SK-N-SH (cell line): ENCODE results near the gene SND1. TPM values are rescaled to one million over a fixed set of nuclear protein-coding genes. Genes with fewer than 3 reads are reported as not detected.

Experiments
- CTCF ChIA-PET: fragments of 300-600, 350-600 bp; formaldehyde crosslinking; extraction: SDS; loops from one replicate; lab custom pipeline; 2021; lab: Yijun Ruan, JAX
- POLR2A ChIA-PET: fragments of 350-600 bp; sonication (Branson Sonifier 250); formaldehyde crosslinking; extraction: SDS; loops from one replicate; lab custom pipeline; 2020; ENCODE audit warnings: antibody characterized with exemption, inconsistent platforms; lab: Yijun Ruan, JAX
- DNase-seq: peaks from one replicate; pipeline ENCODE4 v3.0.0; 2012
- H2AFZ ChIP-seq: fragments of 200-600 bp; sonication (generic); 2 replicates; pipeline ENCODE4 v1.8.1; 2016; ENCODE audit warnings: antibody characterized with exemption, mild to moderate bottlenecking, low read depth
- H3F3A ChIP-seq: fragments of 200-600 bp; sonication (generic); replicated peaks from 2 replicates; pipeline ENCODE3; 2016; ENCODE audit warnings: antibody characterized with exemption, mild to moderate bottlenecking; ENCODE audit not compliant: insufficient read depth
- H3K27ac ChIP-seq, 2 experiments: fragments of 200-500 bp in 1 of 2; fragments of 200-600 bp in 1 of 2; sonication (Bioruptor generic) in 1 of 2; sonication (generic), shearing (Covaris generic) in 1 of 2; 2 replicates each; pipeline versions ENCODE4 v1.5.1 to v1.6.1; 2014 to 2016; ENCODE audit warnings: low read depth in 2 of 2, inconsistent platforms in 1 of 2, low read length in 1 of 2, mild to moderate bottlenecking in 1 of 2, mixed read lengths in 1 of 2
- H3K27me3 ChIP-seq: fragments of 200-600 bp; sonication (generic), shearing (Covaris generic); 2 replicates; pipeline ENCODE4 v1.6.1; 2016; ENCODE audit warnings: mixed run types; ENCODE audit not compliant: insufficient read depth
- H3K36me3 ChIP-seq, 2 experiments: fragments of 200-500 bp in 1 of 2; fragments of 200-600 bp in 1 of 2; sonication (Bioruptor generic) in 1 of 2; sonication (generic) in 1 of 2; replicated peaks in 1 of 2; 2 replicates each; pipeline versions ENCODE3 to v1.5.1; 2014 to 2016; ENCODE audit warnings: low read length in 1 of 2, mild to moderate bottlenecking in 1 of 2; ENCODE audit not compliant: insufficient read depth in 2 of 2, control insufficient read depth in 1 of 2
- H3K4me1 ChIP-seq, 2 experiments: fragments of 200-500 bp in 1 of 2; fragments of 200-600 bp in 1 of 2; sonication (Bioruptor generic) in 1 of 2; sonication (generic), shearing (Covaris generic) in 1 of 2; 2 replicates each; pipeline versions ENCODE4 v1.5.1 to v1.6.1; 2014 to 2016; ENCODE audit warnings: low read depth in 1 of 2, low read length in 1 of 2, mixed run types in 1 of 2; ENCODE audit not compliant: insufficient read depth in 2 of 2, control insufficient read depth in 1 of 2
- H3K4me2 ChIP-seq: fragments of 200-600 bp; sonication (generic), shearing (Covaris generic); 2 replicates; pipeline ENCODE4 v1.6.1; 2017; ENCODE audit warnings: mixed run types
- H3K4me3 ChIP-seq, 2 experiments: fragments of 200-500 bp in 1 of 2; fragments of 200-600 bp in 1 of 2; sonication (Bioruptor generic) in 1 of 2; sonication (generic), shearing (Covaris generic) in 1 of 2; 2 replicates each; pipeline versions ENCODE4 v1.5.1 to v1.8.1; 2014 to 2016; ENCODE audit warnings: low read depth in 2 of 2, inconsistent platforms in 1 of 2, low read length in 1 of 2, mild to moderate bottlenecking in 1 of 2, mixed read lengths in 1 of 2, moderate library complexity in 1 of 2
- H3K79me2 ChIP-seq: fragments of 200-600 bp; sonication (generic); 2 replicates; pipeline ENCODE4 v1.8.1; 2017; ENCODE audit warnings: mild to moderate bottlenecking; ENCODE audit not compliant: insufficient read depth
- H3K9ac ChIP-seq: fragments of 200-600 bp; sonication (generic); 2 replicates; pipeline ENCODE4 v1.6.1; 2017; ENCODE audit warnings: mixed run types
- H3K9me2 ChIP-seq: fragments of 200-600 bp; sonication (generic); 2 replicates; pipeline ENCODE4 v1.6.1; 2017; ENCODE audit warnings: mixed run types
- H3K9me3 ChIP-seq: fragments of 200-600 bp; sonication (generic); 2 replicates; pipeline ENCODE4 v1.6.1; 2017; ENCODE audit warnings: mixed run types, mild to moderate bottlenecking, moderate library complexity
- H4K20me1 ChIP-seq: fragments of 200-600 bp; sonication (generic); 2 replicates; pipeline ENCODE4 v1.6.1; 2017; ENCODE audit warnings: mild to moderate bottlenecking, mixed run types; ENCODE audit not compliant: insufficient read depth
- CHD2 ChIP-seq: fragments of 150-350 bp; IDR thresholded peaks from 2 replicates; pipeline ENCODE4 v1.6.1; 2018; ENCODE audit warnings: low read length; ENCODE audit not compliant: partially characterized antibody
- CTCF ChIP-seq: fragments of 200-600 bp; sonication (generic); IDR thresholded peaks from 2 replicates; pipeline ENCODE4 v1.6.1; 2017; ENCODE audit warnings: antibody characterized with exemption, mild to moderate bottlenecking, moderate library complexity
- ELF1 ChIP-seq: IDR thresholded peaks from 2 replicates; pipeline ENCODE4 v1.4.0; 2012
- EP300 ChIP-seq, 2 experiments: IDR thresholded peaks; 2 replicates each; pipeline versions ENCODE4 v1.4.0 to v1.6.1; 2012; ENCODE audit warnings: borderline replicate concordance in 1 of 2, low read depth in 1 of 2, low read length in 1 of 2
- FOXJ3 ChIP-seq: sonication (generic); formaldehyde crosslinking; IDR thresholded peaks from 2 replicates; pipeline ENCODE4 v1.5.1; 2020; ENCODE audit warnings: mild to moderate bottlenecking, missing genetic modification reagents
- MXI1 ChIP-seq: IDR thresholded peaks from 2 replicates; pipeline ENCODE4 v1.6.1; 2012; ENCODE audit warnings: mild to moderate bottlenecking, low read depth, low read length, improper control_type of control experiment
- NRF1 ChIP-seq: IDR thresholded peaks from 2 replicates; pipeline ENCODE4 v1.6.1; 2012; ENCODE audit warnings: low read depth, mild to moderate bottlenecking, low read length
- POLR2AphosphoS5 ChIP-seq: IDR thresholded peaks from 2 replicates; pipeline ENCODE4 v1.6.1; 2012; ENCODE audit warnings: low read depth, low read length
- RAD21 ChIP-seq: IDR thresholded peaks from 2 replicates; pipeline ENCODE4 v1.6.1; 2012; ENCODE audit warnings: mild to moderate bottlenecking, low read length
- REST ChIP-seq: IDR thresholded peaks from 2 replicates; pipeline ENCODE4 v1.6.1; 2012; ENCODE audit warnings: mild to moderate bottlenecking, low read depth, low read length, moderate library complexity
- SMC3 ChIP-seq: IDR thresholded peaks from 2 replicates; pipeline ENCODE4 v1.6.1; 2012; ENCODE audit warnings: low read depth, low read length, improper control_type of control experiment
- TEAD4 ChIP-seq: IDR thresholded peaks from 2 replicates; pipeline ENCODE4 v1.4.0; 2012; ENCODE audit warnings: mild to moderate bottlenecking, borderline replicate concordance; ENCODE audit not compliant: insufficient read depth
- YY1 ChIP-seq: IDR thresholded peaks from 2 replicates; pipeline ENCODE4 v1.4.0; 2012; ENCODE audit warnings: low read depth, mild to moderate bottlenecking
- WGBS: methylation state at CpG from one replicate; pipeline ENCODE4 v1.1.6; 2017; ENCODE audit warnings: low lambda C conversion rate; 5-methylcytosine and 5-hydroxymethylcytosine counted together
- polyA plus RNA-seq, 3 experiments: library from polyadenylated mRNA; depleted of rRNA; stranded (reverse); fragments of >200 nt; gene quantifications; 2 replicates each; pipeline ENCODE4 v1.2.3, GENCODE V29; 2012

Gene SND1
- polyA plus RNA-seq, 1 of the 3 experiments (the other 2 are of a cell fraction), result 165 TPM

DNA sequence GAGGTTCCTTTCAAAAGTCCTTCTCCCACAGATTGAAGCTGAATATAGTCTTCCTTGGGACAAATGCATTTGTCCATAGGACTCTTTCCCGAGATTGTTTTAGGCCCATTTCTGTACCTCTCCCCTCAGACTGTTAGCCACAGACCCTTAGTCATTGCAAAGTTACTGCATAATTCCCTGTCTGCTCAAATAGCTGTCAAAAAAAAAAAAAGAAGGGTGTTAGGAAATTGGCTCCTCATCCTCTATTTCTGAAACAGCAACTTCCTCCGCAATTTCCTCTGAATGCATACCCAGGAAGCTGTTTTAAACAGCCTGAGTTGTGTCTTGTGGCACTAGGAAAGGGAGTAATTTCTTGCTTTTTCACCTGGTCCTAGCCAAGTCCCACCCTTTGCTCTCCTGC is 373.8 kb downstream of the SND1 start:
- Histone ChIP-seq H3K27ac (peak overlapping the region; percentile 2 to 29; a peak in 2 of 4 replicates), H3K27me3 (no peaks in the 10 kb centered on the region), H3K9ac (no peak overlapping the region), H4K20me1 (peaks cover 78% of the 10 kb centered on the region), H3K4me1 (peaks cover 29 to 65% of the 10 kb centered on the region in 2 experiments), H3K36me3 (peaks cover 2 to 25% of the 10 kb centered on the region in 2 experiments), H3K9me3 (no peaks in the 10 kb centered on the region), H3K4me3 (no peak overlapping the region), H3K9me2 (no peaks in the 10 kb centered on the region), H3F3A (peaks cover 31% of the 10 kb centered on the region), H3K4me2 (no peak overlapping the region), H2AFZ (no peak overlapping the region), H3K79me2 (peaks cover 17% of the 10 kb centered on the region; the same call in 1 of the 2 replicates)
- POLR2A ChIA-PET, result no interaction called here
- DNase-seq, result no peak
- CTCF ChIA-PET, result interaction anchor here (0.5 to 5.7 kb wide), 7 partner anchors 30 to 486 kb away, joined by 3 to 37 read pairs (median 3); no protein-coding TSS in a partner anchor
- 0 out of 2 replicates have a peak, but pooled peaks have one; percentile 4 for TF ChIP-seq MXI1
- no peak for TF ChIP-seq YY1
- TF ChIP-seq FOXJ3 (CRISPR knock-in tag), result no peak
- WGBS, result 97% methylated on average over 2 of the region's 2 CpGs

DNA sequence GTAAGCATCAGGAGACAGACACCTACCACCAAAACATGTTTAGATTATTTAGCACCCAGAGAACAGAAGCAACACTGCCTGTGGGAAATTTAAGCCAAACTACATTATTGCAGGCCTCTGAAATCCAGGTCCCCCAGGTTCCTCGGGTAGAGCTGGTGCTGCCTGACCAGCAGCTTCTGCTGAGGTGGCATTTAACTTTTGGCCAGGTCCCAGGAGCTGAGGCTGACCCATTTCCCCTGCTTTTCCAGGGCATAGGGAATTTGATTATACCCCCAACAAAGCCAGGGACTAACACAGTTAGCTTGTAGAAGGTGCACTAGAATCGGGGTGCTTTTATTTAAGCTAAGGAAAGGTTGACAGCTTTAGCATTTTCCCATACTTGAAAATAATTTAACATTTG is 374.6 kb downstream of the SND1 start:
- CTCF ChIA-PET, result interaction anchor here (0.6 to 5.7 kb wide), 11 partner anchors 8 to 318 kb away, joined by 3 to 37 read pairs (median 3); no protein-coding TSS in a partner anchor
- 73% methylated on average over 2 of the region's 2 CpGs for WGBS

GRCh38 chr7:128027485-128027980 is 375.5 kb downstream of the SND1 start:
- no peak overlapping the region for H3K27ac ChIP-seq
- H3K9me3 ChIP-seq, result no peaks in the 10 kb centered on the region
- no peak overlapping the region for H3K4me3 ChIP-seq
- peaks cover 72% of the 10 kb centered on the region for H4K20me1 ChIP-seq
- POLR2A ChIA-PET, result no interaction called here
- peaks cover 15 to 57% of the 10 kb centered on the region in 2 experiments for H3K4me1 ChIP-seq
- H3K9ac ChIP-seq, result no peak overlapping the region
- 90% methylated on average over 4 of the region's 4 CpGs for WGBS
- H3K27me3 ChIP-seq, result no peaks in the 10 kb centered on the region
- peaks cover 14% of the 10 kb centered on the region for H3F3A ChIP-seq
- H3K79me2 ChIP-seq, result peaks cover 17% of the 10 kb centered on the region; the same call in 1 of the 2 replicates
- DNase-seq, result no peak
- no peak for TF ChIP-seq NRF1
- TF ChIP-seq CTCF, result no peak
- no peak for TF ChIP-seq EP300 (IDR thresholded peaks at IDR 0.05; ENCODE audit: borderline replicate concordance in 1 of 2, low read depth in 1 of 2, low read length in 1 of 2)
- no peak for TF ChIP-seq REST
- no peak overlapping the region for H3K4me2 ChIP-seq
- CTCF ChIA-PET, result interaction anchor here (0.7 to 5.7 kb wide), 6 partner anchors 9 to 218 kb away, joined by 3 to 37 read pairs (median 3); no protein-coding TSS in a partner anchor
- H3K9me2 ChIP-seq, result no peaks in the 10 kb centered on the region
- H3K36me3 ChIP-seq, result peaks cover 0 to 20% of the 10 kb centered on the region in 2 experiments
- H2AFZ ChIP-seq, result no peak overlapping the region

More for the DNA sequence above, 374.6 kb downstream of the SND1 start:
- Histone ChIP-seq H3K9me3 (no peaks in the 10 kb centered on the region), H3K27me3 (no peaks in the 10 kb centered on the region), H3K27ac (peak overlapping the region in 1 of 2 experiments; percentile 29; a peak in 2 of 4 replicates), H3K9me2 (no peaks in the 10 kb centered on the region), H3K79me2 (peaks cover 17% of the 10 kb centered on the region; the same call in 1 of the 2 replicates), H2AFZ (no peak overlapping the region), H4K20me1 (peaks cover 75% of the 10 kb centered on the region), H3K36me3 (peaks cover 0 to 20% of the 10 kb centered on the region in 2 experiments), H3K9ac (no peak overlapping the region), H3F3A (peaks cover 24% of the 10 kb centered on the region), H3K4me1 (peaks cover 22 to 59% of the 10 kb centered on the region in 2 experiments), H3K4me2 (no peak overlapping the region), H3K4me3 (no peak overlapping the region)
- POLR2A ChIA-PET, result interaction anchor here (0.8 kb wide), 1 partner anchor 71 kb away, joined by 4 read pairs; no protein-coding TSS in a partner anchor
- TF ChIP-seq SMC3 (no peak), TEAD4 (no peak), MXI1 (0 out of 2 replicates have a peak, but pooled peaks have one; percentile 8), ELF1 (no peak), YY1 (no peak), POLR2AphosphoS5 (no peak), CHD2 (no peak), RAD21 (no peak; the same call in 1 of the 2 replicates), EP300 (IDR thresholded peaks at IDR 0.05; ENCODE audit: borderline replicate concordance in 1 of 2, low read depth in 1 of 2, low read length in 1 of 2) (peak in 1 of 2 experiments; percentile 37; a peak in 2 of 4 replicates)
- DNase-seq, result peak; percentile 67
